K562 (cell line): Measurements from ENCODE around the gene ZP1. TPM values are rescaled to one million over a fixed set of nuclear protein-coding genes. Genes with fewer than 3 reads are reported as not detected.

Experiments used
- polyA plus RNA-seq, 8 experiments: library from polyadenylated mRNA; depleted of rRNA in 4 of 8; stranded (reverse) in 5 of 8; unstranded in 3 of 8; fragments of >200 nt; fragmentation: Nextera tagmentation in 2 of 8; fragmentation: Illumina TruSeq in 1 of 8; extraction: Ambion mirVana in 2 of 8; extraction: Trizol in 1 of 8; gene quantifications; 2 replicates each; pipeline versions ENCODE4 v1.2.1 to v1.2.3, GENCODE V29; 2011 to 2014; ENCODE audit warnings: inconsistent platforms in 1 of 8, missing spikeins in 1 of 8
- total RNA-seq, 7 experiments: library from RNA; depleted of rRNA in 6 of 7; stranded (reverse); fragments of >200 nt in 6 of 7; fragmentation: Illumina TruSeq in 2 of 7; extraction: Trizol in 2 of 7; gene quantifications; 2 replicates each; pipeline versions ENCODE4 v1.2.1 to v1.2.3, GENCODE V29; 2011 to 2021; ENCODE audit warnings: low replicate concordance in 1 of 7

Gene ZP1
- total and polyA plus RNA-seq, 9 of the 15 experiments (the other 6 are each of a cell fraction or from before 2014, with no cell fraction given): 0.11 to 0.15 TPM; not detected in 7

Other genes with a start within 250 kb of the ZP1 start
Only the 7 nearest of the 12 such genes appear.
- not detected in 2 replicates for gene MS4A10, start 82.2 kb upstream of the ZP1 start, total RNA-seq (2014; rRNA removed)
- gene MS4A10, start 82.2 kb upstream of the ZP1 start, total RNA-seq (2014; rRNA removed; fragmentation: Illumina TruSeq; extraction: Trizol): not detected in 2 replicates
- not detected in 2 replicates for gene MS4A10, start 82.2 kb upstream of the ZP1 start, total RNA-seq (2015; rRNA removed; fragmentation: Illumina TruSeq; extraction: Trizol)
- not detected in 2 replicates for gene MS4A10, start 82.2 kb upstream of the ZP1 start, total RNA-seq (2021)
- gene MS4A10, start 82.2 kb upstream of the ZP1 start, polyA plus RNA-seq (2011; rRNA removed): not detected in 2 replicates
- gene MS4A10, start 82.2 kb upstream of the ZP1 start, polyA plus RNA-seq (2014; fragmentation: Illumina TruSeq; extraction: Trizol): not detected in 2 replicates
- not detected for gene MS4A10, start 82.2 kb upstream of the ZP1 start, polyA plus RNA-seq (2014; fragmentation: Nextera tagmentation; extraction: Ambion mirVana)
- gene MS4A10, start 82.2 kb upstream of the ZP1 start, polyA plus RNA-seq (2014; rRNA removed): not detected in 2 replicates
- gene CCDC86, start 25.4 kb upstream of the ZP1 start, total RNA-seq (2014; rRNA removed): 85.1 and 104 TPM in 2 replicates
- 7.3 and 8.6 TPM in 2 replicates for gene CCDC86, start 25.4 kb upstream of the ZP1 start, total RNA-seq (2014; rRNA removed; fragmentation: Illumina TruSeq; extraction: Trizol)
- gene CCDC86, start 25.4 kb upstream of the ZP1 start, total RNA-seq (2015; rRNA removed; fragmentation: Illumina TruSeq; extraction: Trizol): 19.8 and 23.1 TPM in 2 replicates
- gene CCDC86, start 25.4 kb upstream of the ZP1 start, total RNA-seq (2021): 102 and 114 TPM in 2 replicates
- 25.2 and 34.9 TPM in 2 replicates for gene CCDC86, start 25.4 kb upstream of the ZP1 start, polyA plus RNA-seq (2011; rRNA removed)
- 90.5 and 97.8 TPM in 2 replicates for gene CCDC86, start 25.4 kb upstream of the ZP1 start, polyA plus RNA-seq (2014; fragmentation: Illumina TruSeq; extraction: Trizol)
- gene CCDC86, start 25.4 kb upstream of the ZP1 start, polyA plus RNA-seq (2014; fragmentation: Nextera tagmentation; extraction: Ambion mirVana): 1 to 10 TPM; 4.6 to 6.4 TPM
- 76.8 and 80.6 TPM in 2 replicates for gene CCDC86, start 25.4 kb upstream of the ZP1 start, polyA plus RNA-seq (2014; rRNA removed)
- gene PTGDR2, start 11.6 kb upstream of the ZP1 start, total RNA-seq (2014; rRNA removed): 1.9 and 2.5 TPM in 2 replicates
- gene PTGDR2, start 11.6 kb upstream of the ZP1 start, total RNA-seq (2014; rRNA removed; fragmentation: Illumina TruSeq; extraction: Trizol): 0.64 and 0.80 TPM in 2 replicates
- gene PTGDR2, start 11.6 kb upstream of the ZP1 start, total RNA-seq (2015; rRNA removed; fragmentation: Illumina TruSeq; extraction: Trizol): 0.87 and 1.1 TPM in 2 replicates
- gene PTGDR2, start 11.6 kb upstream of the ZP1 start, total RNA-seq (2021): 2.6 and 3.0 TPM in 2 replicates
- 1.7 and 1.9 TPM in 2 replicates for gene PTGDR2, start 11.6 kb upstream of the ZP1 start, polyA plus RNA-seq (2011; rRNA removed)
- gene PTGDR2, start 11.6 kb upstream of the ZP1 start, polyA plus RNA-seq (2014; fragmentation: Illumina TruSeq; extraction: Trizol): 1.6 TPM in 2 replicates
- under 1 TPM; 0.51 to 0.55 TPM for gene PTGDR2, start 11.6 kb upstream of the ZP1 start, polyA plus RNA-seq (2014; fragmentation: Nextera tagmentation; extraction: Ambion mirVana)
- gene PTGDR2, start 11.6 kb upstream of the ZP1 start, polyA plus RNA-seq (2014; rRNA removed): 0.82 and 1.9 TPM in 2 replicates
- gene PRPF19, start 39.0 kb downstream of the ZP1 start, total RNA-seq (2014; rRNA removed): 93.5 and 122 TPM in 2 replicates
- 58.4 and 68.0 TPM in 2 replicates for gene PRPF19, start 39.0 kb downstream of the ZP1 start, total RNA-seq (2014; rRNA removed; fragmentation: Illumina TruSeq; extraction: Trizol)
- 84.9 and 89.6 TPM in 2 replicates for gene PRPF19, start 39.0 kb downstream of the ZP1 start, total RNA-seq (2015; rRNA removed; fragmentation: Illumina TruSeq; extraction: Trizol)
- gene PRPF19, start 39.0 kb downstream of the ZP1 start, total RNA-seq (2021): 193 and 208 TPM in 2 replicates
- gene PRPF19, start 39.0 kb downstream of the ZP1 start, polyA plus RNA-seq (2011; rRNA removed): 31.5 and 61.8 TPM in 2 replicates
- 212 and 213 TPM in 2 replicates for gene PRPF19, start 39.0 kb downstream of the ZP1 start, polyA plus RNA-seq (2014; fragmentation: Illumina TruSeq; extraction: Trizol)
- 10 to 100 TPM in 1 of 2 experiments, 1 to 10 TPM in 1; 9.4 to 16.5 TPM for gene PRPF19, start 39.0 kb downstream of the ZP1 start, polyA plus RNA-seq (2014; fragmentation: Nextera tagmentation; extraction: Ambion mirVana)
- gene PRPF19, start 39.0 kb downstream of the ZP1 start, polyA plus RNA-seq (2014; rRNA removed): 73.1 and 73.2 TPM in 2 replicates
- gene TMEM109, start 46.6 kb downstream of the ZP1 start, total RNA-seq (2014; rRNA removed): 26.8 and 48.2 TPM in 2 replicates
- gene TMEM109, start 46.6 kb downstream of the ZP1 start, total RNA-seq (2014; rRNA removed; fragmentation: Illumina TruSeq; extraction: Trizol): 23.3 and 30.5 TPM in 2 replicates
- 31.3 and 32.7 TPM in 2 replicates for gene TMEM109, start 46.6 kb downstream of the ZP1 start, total RNA-seq (2015; rRNA removed; fragmentation: Illumina TruSeq; extraction: Trizol)
- 69.8 and 79.0 TPM in 2 replicates for gene TMEM109, start 46.6 kb downstream of the ZP1 start, total RNA-seq (2021)
- gene TMEM109, start 46.6 kb downstream of the ZP1 start, polyA plus RNA-seq (2011; rRNA removed): 16.2 and 24.9 TPM in 2 replicates
- gene TMEM109, start 46.6 kb downstream of the ZP1 start, polyA plus RNA-seq (2014; fragmentation: Illumina TruSeq; extraction: Trizol): 71.3 and 83.1 TPM in 2 replicates
- 10 to 100 TPM in 1 of 2 experiments, 1 to 10 TPM in 1; 9.2 to 18.3 TPM for gene TMEM109, start 46.6 kb downstream of the ZP1 start, polyA plus RNA-seq (2014; fragmentation: Nextera tagmentation; extraction: Ambion mirVana)
- 31.7 and 44.0 TPM in 2 replicates for gene TMEM109, start 46.6 kb downstream of the ZP1 start, polyA plus RNA-seq (2014; rRNA removed)
- gene TMEM132A, start 56.9 kb downstream of the ZP1 start, total RNA-seq (2014; rRNA removed): 0.12 and 0.14 TPM in 2 replicates
- not detected in 2 replicates for gene TMEM132A, start 56.9 kb downstream of the ZP1 start, total RNA-seq (2014; rRNA removed; fragmentation: Illumina TruSeq; extraction: Trizol)
- 0.04 TPM in 1 of 2 replicates, not detected in the other for gene TMEM132A, start 56.9 kb downstream of the ZP1 start, total RNA-seq (2015; rRNA removed; fragmentation: Illumina TruSeq; extraction: Trizol)
- gene TMEM132A, start 56.9 kb downstream of the ZP1 start, total RNA-seq (2021): 0.24 and 0.47 TPM in 2 replicates
- gene TMEM132A, start 56.9 kb downstream of the ZP1 start, polyA plus RNA-seq (2011; rRNA removed): 0.18 and 0.20 TPM in 2 replicates
- gene TMEM132A, start 56.9 kb downstream of the ZP1 start, polyA plus RNA-seq (2014; fragmentation: Illumina TruSeq; extraction: Trizol): not detected in 2 replicates
- not detected for gene TMEM132A, start 56.9 kb downstream of the ZP1 start, polyA plus RNA-seq (2014; fragmentation: Nextera tagmentation; extraction: Ambion mirVana)
- 0.93 and 1.1 TPM in 2 replicates for gene TMEM132A, start 56.9 kb downstream of the ZP1 start, polyA plus RNA-seq (2014; rRNA removed)
- not detected in 2 replicates for gene SLC15A3, start 84.6 kb downstream of the ZP1 start, total RNA-seq (2014; rRNA removed)
- gene SLC15A3, start 84.6 kb downstream of the ZP1 start, total RNA-seq (2014; rRNA removed; fragmentation: Illumina TruSeq; extraction: Trizol): not detected in 2 replicates
- not detected in 2 replicates for gene SLC15A3, start 84.6 kb downstream of the ZP1 start, total RNA-seq (2015; rRNA removed; fragmentation: Illumina TruSeq; extraction: Trizol)
- gene SLC15A3, start 84.6 kb downstream of the ZP1 start, total RNA-seq (2021): 0.27 and 0.45 TPM in 2 replicates
- gene SLC15A3, start 84.6 kb downstream of the ZP1 start, polyA plus RNA-seq (2011; rRNA removed): not detected in 2 replicates
- not detected in 2 replicates for gene SLC15A3, start 84.6 kb downstream of the ZP1 start, polyA plus RNA-seq (2014; fragmentation: Illumina TruSeq; extraction: Trizol)
- not detected for gene SLC15A3, start 84.6 kb downstream of the ZP1 start, polyA plus RNA-seq (2014; fragmentation: Nextera tagmentation; extraction: Ambion mirVana)
- gene SLC15A3, start 84.6 kb downstream of the ZP1 start, polyA plus RNA-seq (2014; rRNA removed): 0.07 TPM in 1 of 2 replicates, not detected in the other